HEK293 (cell line): ENCODE results near the gene ALOX15.

ENCODE experiments used
- CTCF ChIA-PET: fragments of 350-600 bp; formaldehyde crosslinking; extraction: SDS; loops from one replicate; lab custom pipeline; 2021; ENCODE audit warnings: antibody characterized with exemption; lab: Yijun Ruan, JAX
- POLR2A ChIA-PET: fragments of 300-600 bp; formaldehyde crosslinking; extraction: SDS; loops from one replicate; lab custom pipeline; 2020; ENCODE audit warnings: antibody characterized with exemption, inconsistent platforms; lab: Yijun Ruan, JAX
- H3K27ac ChIP-seq: fragments of 200-500 bp; sonication (Bioruptor generic); 2 replicates; pipeline ENCODE4 v1.5.1; 2014; ENCODE audit warnings: low read depth, low read length, control low read depth, inconsistent platforms; ENCODE audit errors: extremely low read depth
- H3K36me3 ChIP-seq, 2 experiments: fragments of 200-500 bp in 1 of 2; sonication (Bioruptor generic) in 1 of 2; 1 replicate in 1 of 2; 2 replicates in 1 of 2; pipeline ENCODE4 v1.5.1; 2014 to 2017; ENCODE audit warnings: inconsistent platforms in 2 of 2, low read length in 2 of 2; ENCODE audit not compliant: control insufficient read depth in 2 of 2, insufficient read depth in 1 of 2
- H3K4me1 ChIP-seq: fragments of 200-500 bp; sonication (Bioruptor generic); 2 replicates; pipeline ENCODE4 v1.5.1; 2014; ENCODE audit warnings: mild to moderate bottlenecking, low read length, inconsistent platforms; ENCODE audit not compliant: control insufficient read depth, insufficient read depth
- H3K4me3 ChIP-seq: 2 replicates; pipeline ENCODE4 v1.5.1; 2011; ENCODE audit warnings: low read depth, mild to moderate bottlenecking, control low read depth, low read length, moderate library complexity
- H3K9me3 ChIP-seq: fragments of 200-500 bp; sonication (Bioruptor generic); 2 replicates; pipeline ENCODE4 v1.5.1; 2014; ENCODE audit warnings: low read depth, low read length, inconsistent platforms; ENCODE audit not compliant: control insufficient read depth, insufficient read depth
- BCL6B ChIP-seq: fragments of 450-650 bp; formaldehyde crosslinking; IDR thresholded peaks from 2 replicates; pipeline ENCODE4 v1.5.1; 2017; ENCODE audit warnings: missing biosample characterization, missing genetic modification characterization
- GLI4 ChIP-seq: fragments of 450-650 bp; formaldehyde crosslinking; IDR thresholded peaks from 2 replicates; pipeline ENCODE4 v1.5.1; 2016; ENCODE audit warnings: missing biosample characterization, missing genetic modification characterization
- KLF8 ChIP-seq: fragments of 450-650 bp; formaldehyde crosslinking; IDR thresholded peaks from 2 replicates; pipeline ENCODE4 v1.5.1; 2016; ENCODE audit warnings: missing biosample characterization, missing genetic modification characterization
- OSR2 ChIP-seq: fragments of 450-650 bp; formaldehyde crosslinking; IDR thresholded peaks from 2 replicates; pipeline ENCODE4 v1.5.1; 2016; ENCODE audit warnings: missing biosample characterization, missing genetic modification characterization
- PRDM1 ChIP-seq: fragments of 450-650 bp; formaldehyde crosslinking; IDR thresholded peaks from 2 replicates; pipeline ENCODE4; 2016; ENCODE audit warnings: missing biosample characterization, missing genetic modification characterization
- SP3 ChIP-seq: fragments of 450-650 bp; formaldehyde crosslinking; IDR thresholded peaks from 2 replicates; pipeline ENCODE4 v1.5.1; 2016; ENCODE audit warnings: missing biosample characterization, missing genetic modification characterization
- TRIM28 ChIP-seq: IDR thresholded peaks from 2 replicates; pipeline ENCODE4 v1.6.1; 2011; ENCODE audit warnings: low read length, control low read depth, borderline replicate concordance
- ZFP37 ChIP-seq: fragments of 450-650 bp; formaldehyde crosslinking; IDR thresholded peaks from 2 replicates; pipeline ENCODE4 v1.5.1; 2016; ENCODE audit warnings: missing biosample characterization, missing genetic modification characterization
- ZNF132 ChIP-seq: fragments of 450-650 bp; formaldehyde crosslinking; IDR thresholded peaks from 2 replicates; pipeline ENCODE4 v1.5.1; 2017; ENCODE audit warnings: missing biosample characterization, missing genetic modification characterization, borderline replicate concordance
- ZNF23 ChIP-seq: fragments of 450-650 bp; formaldehyde crosslinking; IDR thresholded peaks from 2 replicates; pipeline ENCODE4 v1.5.1; 2016; ENCODE audit warnings: missing biosample characterization, missing genetic modification characterization, borderline replicate concordance
- ZNF248 ChIP-seq: fragments of 450-650 bp; formaldehyde crosslinking; IDR thresholded peaks from 2 replicates; pipeline ENCODE4 v1.5.1; 2017; ENCODE audit warnings: missing biosample characterization, missing genetic modification characterization
- ZNF274 ChIP-seq, 2 experiments: fragments of 200-500 bp in 1 of 2; fragments of 450-650 bp in 1 of 2; sonication (Bioruptor generic) in 1 of 2; formaldehyde crosslinking in 1 of 2; IDR thresholded peaks; 2 replicates each; pipeline versions ENCODE4 v1.5.1 to v1.6.1; 2014 to 2016; ENCODE audit warnings: borderline replicate concordance in 1 of 2, inconsistent platforms in 1 of 2, low read length in 1 of 2, missing biosample characterization in 1 of 2, missing genetic modification characterization in 1 of 2
- ZNF341 ChIP-seq: fragments of 450-650 bp; formaldehyde crosslinking; IDR thresholded peaks from 2 replicates; pipeline ENCODE4; 2016; ENCODE audit warnings: low read depth, missing biosample characterization, missing genetic modification characterization
- ZNF510 ChIP-seq: fragments of 450-650 bp; formaldehyde crosslinking; IDR thresholded peaks from 2 replicates; pipeline ENCODE4 v1.5.1; 2018; ENCODE audit warnings: mild to moderate bottlenecking, missing genetic modification characterization, missing biosample characterization; ENCODE audit not compliant: insufficient replicate concordance
- ZNF513 ChIP-seq: fragments of 450-650 bp; IDR thresholded peaks from 2 replicates; pipeline ENCODE4 v1.5.1; 2018; ENCODE audit warnings: missing biosample characterization, missing genetic modification characterization
- ZNF571 ChIP-seq: fragments of 450-650 bp; formaldehyde crosslinking; IDR thresholded peaks from 2 replicates; pipeline ENCODE4 v1.5.0; 2017; ENCODE audit warnings: missing biosample characterization, missing genetic modification characterization
- ZNF580 ChIP-seq: fragments of 450-650 bp; formaldehyde crosslinking; IDR thresholded peaks from 2 replicates; pipeline ENCODE4 v1.5.1; 2016; ENCODE audit warnings: missing biosample characterization, missing genetic modification characterization
- ZNF596 ChIP-seq: fragments of 450-650 bp; IDR thresholded peaks from 2 replicates; pipeline ENCODE4 v1.5.0; 2018; ENCODE audit warnings: missing biosample characterization, mild to moderate bottlenecking, missing genetic modification characterization, moderate library complexity
- ZNF600 ChIP-seq: fragments of 450-650 bp; formaldehyde crosslinking; IDR thresholded peaks from 2 replicates; pipeline ENCODE4 v1.5.1; 2016; ENCODE audit warnings: missing biosample characterization, missing genetic modification characterization
- ZNF654 ChIP-seq: fragments of 450-650 bp; formaldehyde crosslinking; IDR thresholded peaks from 2 replicates; pipeline ENCODE4 v1.5.1; 2016; ENCODE audit warnings: low read depth, missing biosample characterization, missing genetic modification characterization
- ZNF692 ChIP-seq: fragments of 450-650 bp; formaldehyde crosslinking; IDR thresholded peaks from 2 replicates; pipeline ENCODE4 v1.5.1; 2016; ENCODE audit warnings: missing biosample characterization, missing genetic modification characterization
- ZNF704 ChIP-seq: fragments of 450-650 bp; formaldehyde crosslinking; IDR thresholded peaks from 2 replicates; pipeline ENCODE4 v1.5.1; 2016; ENCODE audit warnings: missing biosample characterization, missing genetic modification characterization
- ZNF76 ChIP-seq: fragments of 450-650 bp; formaldehyde crosslinking; IDR thresholded peaks from 2 replicates; pipeline ENCODE4; 2016; ENCODE audit warnings: low read depth, missing biosample characterization, missing genetic modification characterization, borderline replicate concordance
- ZSCAN5A ChIP-seq: fragments of 450-650 bp; formaldehyde crosslinking; IDR thresholded peaks from 2 replicates; pipeline ENCODE4 v1.5.1; 2016; ENCODE audit warnings: missing biosample characterization, missing genetic modification characterization

The ALOX15 gene

GRCh38 chr17:4610656-4611055 is 30.8 kb downstream of the ALOX15 start (continued):
- TF ChIP-seq OSR2 (tag by site-specific recombination) (no peak), ZNF76 (tag by site-specific recombination) (no peak), ZNF571 (tag by site-specific recombination) (no peak), ZNF596 (no peak), ZFP37 (tag by site-specific recombination) (no peak), ZNF132 (no peak), ZNF274 (IDR thresholded peaks at IDR 0.05; ENCODE audit: low read length) (no peak), ZNF274 (tag by site-specific recombination; IDR thresholded peaks at IDR 0.05; ENCODE audit: borderline replicate concordance) (no peak)
- TF ChIP-seq, all 188 proteins: peak for 0

GRCh38 chr17:4610162-4610561 is 31.3 kb downstream of the ALOX15 start:
- H3K4me1 ChIP-seq = peaks cover 14% of the 10 kb centered on the region
- H3K36me3 ChIP-seq = no peaks in the 10 kb centered on the region
- H3K4me3 ChIP-seq = no peak overlapping the region
- no peak for TF ChIP-seq ZNF513
- TF ChIP-seq ZSCAN5A (tag by site-specific recombination) = no peak
- TF ChIP-seq ZNF248 (tag by site-specific recombination) = no peak
- no peak for TF ChIP-seq ZNF580
- TF ChIP-seq ZNF654 (tag by site-specific recombination) = no peak
- TF ChIP-seq ZNF704 (tag by site-specific recombination) = no peak
- H3K27ac ChIP-seq = no peak overlapping the region
- ChIA-PET CTCF (interaction anchor here (0.6 to 5.7 kb wide), 8 partner anchors 10 to 106 kb away, joined by 3 to 34 read pairs (median 6); partner anchors contain the start of gene SMTNL2), POLR2A (interaction anchor here (0.9 kb wide), 1 partner anchor 26 kb away, joined by 3 read pairs; the partner anchor contains the start of gene SMTNL2)
- no peaks in the 10 kb centered on the region for H3K9me3 ChIP-seq

- Histone ChIP-seq H3K4me1 (peaks cover 16% of the 10 kb centered on the region), H3K4me3 (no peak overlapping the region), H3K9me3 (no peaks in the 10 kb centered on the region), H3K27ac (no peak overlapping the region), H3K36me3 (no peaks in the 10 kb centered on the region)
- POLR2A ChIA-PET = interaction anchor here (0.9 kb wide), 1 partner anchor 26 kb away, joined by 3 read pairs; the partner anchor contains the start of gene SMTNL2
- CTCF ChIA-PET = interaction anchor here (0.5 to 5.7 kb wide), 7 partner anchors 9 to 293 kb away, joined by 3 to 34 read pairs (median 6); partner anchors contain the start of genes CHRNE and SMTNL2
- no peak for TF ChIP-seq ZNF513
- no peak for TF ChIP-seq ZNF23 (tag by site-specific recombination)
- no peak for TF ChIP-seq ZNF341 (tag by site-specific recombination)
- TF ChIP-seq SP3 (tag by site-specific recombination) = no peak
- TF ChIP-seq ZNF510 = no peak
- TF ChIP-seq ZNF600 = no peak
- no peak for TF ChIP-seq ZNF274 (IDR thresholded peaks at IDR 0.05; ENCODE audit: low read length)
- no peak for TF ChIP-seq ZNF274 (tag by site-specific recombination; IDR thresholded peaks at IDR 0.05; ENCODE audit: borderline replicate concordance)
- TF ChIP-seq ZNF571 (tag by site-specific recombination) = no peak
- no peak for TF ChIP-seq ZNF692 (tag by site-specific recombination)
- TF ChIP-seq KLF8 (tag by site-specific recombination) = no peak
- TF ChIP-seq BCL6B = no peak
- TF ChIP-seq GLI4 = no peak
- TF ChIP-seq PRDM1 = no peak
- no peak for TF ChIP-seq TRIM28
Observed at GRCh38 chr17:4609761-4610160, 31.7 kb downstream of the ALOX15 start.
